IPS-20b (cell line): Measurements from ENCODE around the gene JPH2.
"Not testable (repeated sequence)": the region's sequence is repeated elsewhere in the genome, so short reads cannot be mapped to it uniquely, and the experiment has no call there.

Source experiments
- H3K27ac ChIP-seq: one replicate; pipeline ENCODE4 v1.5.1; 2013; ENCODE audit warnings: low read length
- H3K27me3 ChIP-seq: 2 replicates; pipeline ENCODE4 v1.6.1; 2013; ENCODE audit warnings: mild to moderate bottlenecking, low read length, inconsistent platforms; ENCODE audit not compliant: insufficient read depth
- H3K36me3 ChIP-seq: 2 replicates; pipeline ENCODE4 v1.6.1; 2013; ENCODE audit warnings: low read depth, mild to moderate bottlenecking, inconsistent platforms, low read length, moderate library complexity; ENCODE audit not compliant: insufficient read depth
- H3K4me1 ChIP-seq: 2 replicates; pipeline ENCODE4 v1.6.1; 2013; ENCODE audit warnings: mild to moderate bottlenecking, control low read depth, inconsistent platforms, low read length, moderate library complexity; ENCODE audit not compliant: insufficient read depth
- H3K4me3 ChIP-seq: 2 replicates; pipeline ENCODE4 v1.5.1; 2013; ENCODE audit warnings: mild to moderate bottlenecking, low read length, inconsistent platforms
- H3K9ac ChIP-seq: 2 replicates; pipeline ENCODE4 v1.6.1; 2013; ENCODE audit warnings: low read depth, mild to moderate bottlenecking, inconsistent platforms, low read length, moderate library complexity
- H3K9me3 ChIP-seq: 2 replicates; pipeline ENCODE4 v1.6.1; 2013; ENCODE audit warnings: mild to moderate bottlenecking, low read depth, low read length, inconsistent platforms; ENCODE audit not compliant: insufficient read depth

JPH2 gene

DNA sequence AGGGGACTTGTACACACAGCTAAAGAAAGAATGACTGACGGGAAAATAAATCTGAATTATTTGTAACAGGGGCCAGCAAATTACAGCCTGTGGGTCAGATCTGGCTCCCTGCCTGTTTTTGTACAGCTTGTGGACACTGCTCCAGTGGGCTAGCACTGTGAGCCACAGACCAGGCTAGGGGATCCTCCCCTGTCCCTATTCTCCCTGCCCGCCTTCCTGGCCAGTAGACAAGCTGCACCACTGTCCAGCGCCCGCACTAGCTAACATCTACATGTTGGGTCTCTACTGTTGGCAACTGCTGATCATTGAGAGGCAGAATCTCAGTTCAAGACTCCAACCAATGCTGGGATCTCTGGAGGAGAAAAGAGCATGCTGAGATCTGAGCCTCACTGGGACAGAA, 12.9 kb upstream of the JPH2 start:
- Histone ChIP-seq H3K9ac (no peak overlapping the region), H3K27me3 (no peaks in the 10 kb centered on the region), H3K27ac (no peak overlapping the region), H3K36me3 (peaks cover 89% of the 10 kb centered on the region), H3K4me1 (no peaks in the 10 kb centered on the region), H3K9me3 (no peaks in the 10 kb centered on the region), H3K4me3 (no peak overlapping the region)

DNA sequence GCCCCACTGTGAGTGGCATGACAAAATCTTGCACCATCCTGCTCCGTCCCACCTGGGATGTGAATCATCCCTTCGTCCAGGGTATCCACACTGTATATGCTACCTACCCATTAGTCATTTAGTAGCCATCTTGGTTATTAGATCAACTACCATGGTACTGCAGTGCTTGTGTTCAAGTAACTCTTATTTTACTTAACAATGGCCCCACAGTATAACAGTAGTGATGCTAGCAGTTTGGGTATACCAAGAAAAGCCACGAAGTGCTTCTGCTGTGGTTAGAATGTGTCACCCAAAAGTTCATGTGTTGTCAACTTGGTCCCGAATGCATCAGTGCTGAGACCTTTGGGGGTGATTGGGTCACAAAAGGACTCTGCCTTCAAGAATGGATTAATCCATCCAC, 11.9 kb upstream of the JPH2 start:
- H3K4me1 ChIP-seq = no peaks in the 10 kb centered on the region

DNA sequence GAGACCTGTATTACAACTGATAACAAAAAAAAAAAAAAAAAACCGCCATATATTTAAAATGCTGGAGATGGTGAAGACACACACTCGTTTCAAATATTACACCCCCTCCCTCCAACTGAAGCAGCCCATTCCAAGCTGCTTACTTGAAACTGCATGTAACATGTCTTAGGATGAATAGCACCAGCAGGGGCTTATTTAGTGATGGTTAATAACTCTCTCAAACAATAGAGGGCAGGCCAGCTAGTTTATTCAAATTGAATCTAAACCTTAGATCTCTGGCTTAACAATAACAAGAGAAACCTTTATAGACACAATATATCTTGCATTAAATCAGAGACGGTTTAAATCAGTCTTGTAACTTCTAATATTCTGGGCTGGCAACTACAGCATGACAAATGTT, 9.3 kb upstream of the JPH2 start:
- no peak overlapping the region for H3K27ac ChIP-seq
- no peaks in the 10 kb centered on the region for H3K27me3 ChIP-seq
- H3K4me3 ChIP-seq = no peak overlapping the region
- H3K9me3 ChIP-seq = no peaks in the 10 kb centered on the region
- no peaks in the 10 kb centered on the region for H3K4me1 ChIP-seq
- H3K36me3 ChIP-seq = peaks cover 53% of the 10 kb centered on the region
- H3K9ac ChIP-seq = no peak overlapping the region

More for the DNA sequence above, 11.9 kb upstream of the JPH2 start:
- H3K9me3 ChIP-seq = no peaks in the 10 kb centered on the region
- H3K27ac ChIP-seq = no peak overlapping the region
- no peak overlapping the region for H3K4me3 ChIP-seq
- H3K36me3 ChIP-seq = peaks cover 79% of the 10 kb centered on the region
- H3K9ac ChIP-seq = no peak overlapping the region
- H3K27me3 ChIP-seq = no peaks in the 10 kb centered on the region

DNA sequence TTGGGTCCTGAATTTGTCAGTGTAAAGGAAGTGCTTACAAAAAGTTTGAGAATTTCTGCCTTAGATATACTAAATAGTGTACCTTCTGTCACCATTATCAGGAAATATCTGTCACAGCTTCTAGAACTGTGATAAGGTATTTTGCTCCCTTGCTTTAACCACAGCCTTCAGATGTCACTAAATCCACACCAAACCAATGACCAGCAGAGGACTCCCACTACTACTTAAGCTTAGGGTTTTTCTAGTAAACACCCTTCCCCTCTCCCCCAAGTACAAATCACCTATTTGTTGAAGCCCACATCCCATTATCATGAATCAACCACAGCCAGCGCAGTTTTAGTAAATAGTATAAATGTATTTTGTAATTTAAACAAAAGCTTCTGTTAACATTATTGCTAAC, 8.6 kb upstream of the JPH2 start:
- H3K4me1 ChIP-seq = no peaks in the 10 kb centered on the region
- no peak overlapping the region for H3K9ac ChIP-seq
- H3K36me3 ChIP-seq = peaks cover 46% of the 10 kb centered on the region
- no peaks in the 10 kb centered on the region for H3K9me3 ChIP-seq
- H3K27ac ChIP-seq = no peak overlapping the region
- H3K27me3 ChIP-seq = no peaks in the 10 kb centered on the region
- no peak overlapping the region for H3K4me3 ChIP-seq

DNA sequence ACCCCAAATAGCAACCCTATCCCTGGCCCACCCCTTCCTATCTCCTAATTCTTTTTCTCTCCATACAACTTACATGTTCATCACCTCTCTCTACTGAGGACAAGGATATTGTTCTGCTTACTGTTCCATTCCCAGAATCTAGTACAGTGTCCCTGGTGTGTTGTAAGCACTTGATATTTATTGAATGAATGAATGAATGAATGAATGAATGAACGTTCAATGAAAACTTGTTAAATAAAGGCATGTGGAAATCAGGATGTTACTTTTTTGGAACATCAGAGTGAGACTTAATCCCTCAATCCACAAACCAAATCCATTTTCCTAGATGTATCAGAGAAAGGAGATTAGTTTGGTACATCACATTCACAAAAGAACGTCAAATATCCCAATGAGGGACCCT, 6.8 kb upstream of the JPH2 start:
- no peaks in the 10 kb centered on the region for H3K9me3 ChIP-seq
- peaks cover 28% of the 10 kb centered on the region for H3K36me3 ChIP-seq
- H3K4me3 ChIP-seq = no peak overlapping the region
- no peaks in the 10 kb centered on the region for H3K27me3 ChIP-seq
- H3K9ac ChIP-seq = no peak overlapping the region
- H3K27ac ChIP-seq = no peak overlapping the region
- H3K4me1 ChIP-seq = no peaks in the 10 kb centered on the region

DNA sequence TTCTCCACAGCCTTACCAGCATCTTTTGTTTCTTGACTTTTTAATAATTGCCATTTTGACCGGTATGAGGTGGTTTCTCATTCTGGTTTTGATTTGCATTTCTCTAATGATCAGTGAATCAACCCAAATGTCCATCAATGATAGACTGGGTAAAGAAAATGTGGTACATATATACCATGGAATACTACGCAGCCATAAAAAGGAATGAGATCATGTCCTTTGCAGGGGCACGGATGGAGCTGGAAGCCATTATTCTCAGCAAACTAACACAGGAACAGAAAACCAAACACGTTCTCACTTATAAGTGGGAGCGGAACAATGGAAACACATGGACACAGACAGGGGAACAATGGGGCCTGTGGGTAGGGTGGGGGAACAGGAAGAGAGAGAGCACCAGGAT, 4.7 kb upstream of the JPH2 start:
- not testable (repeated sequence) for H3K4me1 ChIP-seq, H3K4me3 ChIP-seq, H3K27ac ChIP-seq, H3K9ac ChIP-seq, H3K9me3 ChIP-seq
- Histone ChIP-seq H3K36me3 (peaks cover 12% of the 10 kb centered on the region; the same call in 1 of the 2 replicates), H3K27me3 (peaks cover 11% of the 10 kb centered on the region; the same call in 1 of the 2 replicates)

DNA sequence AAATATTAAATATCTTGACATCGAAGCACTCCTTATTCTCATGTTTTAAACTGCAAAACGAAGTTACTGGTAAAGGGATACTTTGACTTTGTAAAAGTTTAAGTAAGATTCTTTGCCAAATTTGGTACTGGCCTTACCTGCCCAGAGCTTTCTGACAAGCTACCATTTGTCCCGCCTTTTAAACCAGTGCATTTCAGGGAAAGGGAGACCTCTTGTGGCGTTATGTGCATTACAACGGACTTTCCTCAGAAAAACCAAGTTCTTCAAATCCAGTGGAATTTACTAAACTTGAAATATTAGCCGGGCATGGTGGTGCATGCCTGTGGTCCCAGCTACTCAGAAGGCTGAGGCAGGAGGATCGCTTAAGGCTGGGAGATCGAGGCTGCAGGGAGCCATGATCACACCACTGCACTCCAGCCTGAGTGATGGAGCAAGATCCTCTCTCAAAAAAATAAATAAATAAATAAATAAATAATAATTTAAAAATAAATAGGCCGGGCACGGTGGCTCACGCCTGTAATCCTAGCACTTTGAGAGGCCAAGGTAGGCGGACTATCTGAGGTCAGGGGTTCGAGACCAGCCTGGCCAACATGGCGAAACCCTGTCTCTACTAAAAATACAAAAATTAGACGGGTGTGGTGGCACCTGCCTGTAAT, 3.3 kb upstream of the JPH2 start:
- not testable (repeated sequence) for H3K9ac ChIP-seq, H3K4me3 ChIP-seq, H3K27ac ChIP-seq, H3K4me1 ChIP-seq, H3K9me3 ChIP-seq, H3K36me3 ChIP-seq
- peaks cover 15% of the 10 kb centered on the region; the same call in 1 of the 2 replicates for H3K27me3 ChIP-seq

DNA sequence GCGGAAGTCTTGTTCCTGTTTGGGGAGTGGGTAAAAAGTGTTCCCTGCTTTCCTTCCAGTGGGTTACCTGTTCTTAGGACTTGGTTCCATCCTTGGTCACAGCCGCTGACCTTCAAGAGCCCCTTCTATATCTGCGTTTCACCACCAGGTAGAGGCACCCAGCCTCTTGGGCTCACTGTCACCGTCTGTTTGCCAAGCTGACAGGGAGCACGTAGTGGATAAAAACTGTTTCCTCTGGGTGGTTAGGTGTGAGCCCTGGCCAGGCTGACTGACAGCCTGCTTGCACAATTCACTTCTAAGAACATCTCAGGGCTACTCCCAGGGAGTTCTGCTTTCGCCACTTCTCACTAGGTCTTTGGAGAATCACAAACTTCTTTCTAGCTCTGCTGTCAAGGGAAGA, 1.8 kb upstream of the JPH2 start:
- Histone ChIP-seq H3K9ac (no peak overlapping the region), H3K4me1 (no peaks in the 10 kb centered on the region; the same call in 1 of the 2 replicates), H3K36me3 (no peaks in the 10 kb centered on the region), H3K27ac (no peak overlapping the region), H3K9me3 (no peaks in the 10 kb centered on the region), H3K27me3 (peaks cover 15% of the 10 kb centered on the region; the same call in 1 of the 2 replicates), H3K4me3 (no peak overlapping the region)

DNA sequence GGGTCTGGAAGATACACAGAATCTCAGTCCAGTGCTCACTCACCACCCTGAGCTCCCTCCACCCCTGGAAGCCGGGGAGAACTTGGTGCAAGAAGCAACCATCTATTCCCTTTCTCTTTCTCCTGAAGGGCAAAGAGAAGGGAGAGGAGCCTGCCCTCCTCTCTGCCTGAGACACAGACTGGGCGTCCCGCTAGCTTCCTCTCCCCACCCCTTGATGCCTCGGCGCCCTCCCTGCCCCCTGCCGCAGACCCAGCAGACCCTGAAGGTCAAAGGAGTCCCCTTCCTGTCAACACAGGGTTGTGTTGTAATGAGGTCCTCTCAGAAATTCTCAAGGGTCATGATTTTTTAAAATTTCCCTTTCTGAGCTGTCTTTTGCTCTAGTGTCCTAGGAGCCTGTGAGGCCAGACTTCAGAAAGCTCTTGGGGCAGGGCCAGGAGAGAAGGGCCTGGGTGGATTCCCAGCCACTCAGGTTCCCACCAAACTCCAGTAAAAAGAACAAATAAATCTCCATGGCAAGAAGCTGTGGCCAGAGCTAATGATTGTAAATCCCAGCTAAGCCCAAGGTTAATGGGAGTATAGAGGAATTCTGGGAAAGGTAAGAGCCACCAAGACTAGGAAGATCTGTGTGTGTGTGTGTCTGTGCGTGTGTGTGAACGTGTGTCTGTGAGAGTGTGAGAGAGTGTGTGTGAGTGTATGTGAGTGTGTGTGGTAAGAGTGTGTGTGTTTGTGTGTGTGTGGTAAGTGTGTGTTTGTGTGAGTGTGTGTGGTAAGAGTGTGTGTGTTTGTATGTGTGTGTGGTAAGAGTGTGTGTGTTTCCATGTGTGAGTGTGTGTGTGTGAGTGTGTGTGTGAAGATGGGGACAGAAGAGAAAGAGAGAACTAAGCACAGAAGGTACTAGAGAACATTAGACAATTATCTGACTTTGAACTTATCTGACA, 1.1 kb upstream of the JPH2 start:
- H3K4me1 ChIP-seq = no peaks in the 10 kb centered on the region; the same call in 1 of the 2 replicates
- H3K36me3 ChIP-seq = no peaks in the 10 kb centered on the region
- H3K9ac ChIP-seq = peak overlapping the region; percentile 48; the same call in 1 of the 2 replicates
- H3K9me3 ChIP-seq = no peaks in the 10 kb centered on the region
- H3K27ac ChIP-seq = no peak overlapping the region
- H3K4me3 ChIP-seq = peak overlapping the region; percentile 71
- peaks cover 15% of the 10 kb centered on the region; the same call in 1 of the 2 replicates for H3K27me3 ChIP-seq

DNA sequence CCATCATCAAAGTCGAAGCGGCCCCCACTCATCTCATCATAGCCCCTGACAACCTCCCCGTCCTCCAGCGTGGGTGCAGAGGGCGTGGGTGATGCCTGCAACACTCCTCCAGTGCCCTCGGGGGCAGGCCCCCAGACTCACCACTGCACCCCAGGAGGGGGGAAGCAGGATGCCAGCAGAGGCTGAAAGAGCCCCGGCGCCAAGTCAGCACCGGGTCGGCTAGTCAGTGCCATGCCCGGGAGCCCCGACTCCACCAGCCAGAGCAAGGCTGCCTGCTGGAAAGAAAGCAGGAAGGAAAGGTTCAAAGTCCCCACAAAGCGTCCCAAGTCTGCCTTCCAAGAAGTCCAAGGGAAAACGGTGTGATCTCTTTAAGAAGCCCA, 324 bp downstream of the JPH2 start:
- no peak overlapping the region for H3K27ac ChIP-seq

DNA sequence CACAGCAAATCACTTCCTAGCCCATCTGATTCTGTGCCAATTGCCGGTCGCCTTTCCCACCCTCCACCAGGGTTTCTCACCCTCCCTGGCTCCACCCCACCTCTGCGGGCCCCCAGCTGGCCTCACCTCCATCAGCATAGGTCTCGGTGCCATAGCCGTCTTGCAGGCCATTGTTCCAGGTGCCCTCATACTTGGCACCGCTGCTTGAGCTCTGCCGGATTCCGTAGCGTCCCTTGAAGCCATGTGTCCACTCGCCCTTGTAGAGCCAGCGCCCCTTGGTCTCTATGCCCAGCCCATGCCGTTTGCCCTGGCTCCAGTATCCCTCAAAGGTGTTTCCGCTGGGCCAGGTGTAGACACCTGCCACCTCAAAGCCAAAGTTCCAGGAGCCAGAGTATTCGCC, 787 bp downstream of the JPH2 start:
- Histone ChIP-seq H3K27ac (no peak overlapping the region), H3K27me3 (peaks cover 15% of the 10 kb centered on the region; the same call in 1 of the 2 replicates), H3K9ac (no peak overlapping the region; the same call in 1 of the 2 replicates), H3K9me3 (no peaks in the 10 kb centered on the region), H3K4me3 (peak overlapping the region; percentile 71; the same call in 1 of the 2 replicates), H3K4me1 (peaks cover 3% of the 10 kb centered on the region; the same call in 1 of the 2 replicates), H3K36me3 (no peaks in the 10 kb centered on the region)

More for the DNA sequence above, 324 bp downstream of the JPH2 start:
- no peaks in the 10 kb centered on the region for H3K9me3 ChIP-seq
- H3K4me3 ChIP-seq = peak overlapping the region; percentile 71
- H3K27me3 ChIP-seq = peaks cover 15% of the 10 kb centered on the region; the same call in 1 of the 2 replicates
- H3K36me3 ChIP-seq = no peaks in the 10 kb centered on the region
- no peaks in the 10 kb centered on the region; the same call in 1 of the 2 replicates for H3K4me1 ChIP-seq
- H3K9ac ChIP-seq = peak overlapping the region; percentile 48; the same call in 1 of the 2 replicates
